SJSA1 (cell line): Measurements from ENCODE around the gene TEAD1. TPM values are rescaled to one million over a fixed set of nuclear protein-coding genes. Genes with fewer than 3 reads are reported as not detected.

Experiments
- DNase-seq, 2 experiments: peaks; one replicate each; pipeline ENCODE4 v3.0.0-alpha.2; 2015 to 2020; ENCODE audit warnings: low spot score in 2 of 2, low read depth in 1 of 2
- H3K27ac ChIP-seq: fragments of 250-450 bp; sonication (Bioruptor Pico); 2 replicates; pipeline ENCODE4 v1.5.1; 2020; ENCODE audit warnings: mild to moderate bottlenecking, moderate library complexity
- H3K27me3 ChIP-seq: fragments of 250-450 bp; sonication (Bioruptor Pico); replicated peaks from 2 replicates; pipeline ENCODE4 v1.5.1; 2020; ENCODE audit warnings: mild to moderate bottlenecking, moderate library complexity
- H3K36me3 ChIP-seq: fragments of 250-450 bp; sonication (Bioruptor Pico); 2 replicates; pipeline ENCODE4 v1.5.1; 2020; ENCODE audit warnings: mild to moderate bottlenecking
- H3K4me1 ChIP-seq: fragments of 250-450 bp; sonication (Bioruptor Pico); replicated peaks from 2 replicates; pipeline ENCODE4 v1.6.1; 2021; ENCODE audit warnings: mild to moderate bottlenecking
- H3K4me3 ChIP-seq: fragments of 250-450 bp; sonication (Bioruptor Pico); 2 replicates; pipeline ENCODE4 v1.5.1; 2020; ENCODE audit warnings: mild to moderate bottlenecking
- H3K9me3 ChIP-seq: fragments of 250-450 bp; sonication (Bioruptor Pico); replicated peaks from 2 replicates; pipeline ENCODE4 v1.5.1; 2020; ENCODE audit warnings: mild to moderate bottlenecking
- total RNA-seq: library from RNA; depleted of rRNA; stranded (reverse); fragments of >200 nt; shearing (Covaris generic); gene quantifications from 2 replicates; pipeline ENCODE4 v1.2.3, GENCODE V29; 2014

Gene TEAD1
- total RNA-seq, 1 experiment from 2014 or later: 123 TPM

- Histone ChIP-seq H3K36me3 (peaks cover 34% of the 10 kb centered on the region), H3K9me3 (no peaks in the 10 kb centered on the region), H3K4me3 (no peak overlapping the region), H3K4me1 (peaks cover 62% of the 10 kb centered on the region), H3K27me3 (no peaks in the 10 kb centered on the region), H3K27ac (no peak overlapping the region)
- no peak for DNase-seq
These were observed 123.8 kb downstream of the TEAD1 start for GRCh38 chr11:12797996-12798395.

- Histone ChIP-seq H3K4me1 (peaks cover 63% of the 10 kb centered on the region), H3K27me3 (no peaks in the 10 kb centered on the region), H3K4me3 (no peak overlapping the region), H3K9me3 (no peaks in the 10 kb centered on the region), H3K36me3 (peaks cover 33% of the 10 kb centered on the region), H3K27ac (no peak overlapping the region)
- DNase-seq: no peak
These were observed 124.4 kb downstream of the TEAD1 start for GRCh38 chr11:12798609-12799011.

- Histone ChIP-seq H3K27ac (no peak overlapping the region), H3K9me3 (no peaks in the 10 kb centered on the region), H3K36me3 (peaks cover 25% of the 10 kb centered on the region), H3K4me1 (peaks cover 68% of the 10 kb centered on the region), H3K4me3 (no peak overlapping the region), H3K27me3 (no peaks in the 10 kb centered on the region)
- DNase-seq: no peak
These were observed 125.2 kb downstream of the TEAD1 start for GRCh38 chr11:12799334-12799835.

GRCh38 chr11:12800032-12800671 is 125.9 kb downstream of the TEAD1 start:
- Histone ChIP-seq H3K27ac (no peak overlapping the region), H3K4me1 (peaks cover 70% of the 10 kb centered on the region), H3K27me3 (no peaks in the 10 kb centered on the region), H3K4me3 (no peak overlapping the region), H3K9me3 (no peaks in the 10 kb centered on the region), H3K36me3 (peaks cover 18% of the 10 kb centered on the region)
- peak in 1 of 2 experiments; percentile 46 for DNase-seq

GRCh38 chr11:12800871-12801270 is 126.7 kb downstream of the TEAD1 start:
- no peaks in the 10 kb centered on the region for H3K9me3 ChIP-seq
- no peak overlapping the region for H3K27ac ChIP-seq
- peaks cover 13% of the 10 kb centered on the region for H3K36me3 ChIP-seq
- H3K4me3 ChIP-seq: no peak overlapping the region
- H3K27me3 ChIP-seq: no peaks in the 10 kb centered on the region
- H3K4me1 ChIP-seq: peaks cover 70% of the 10 kb centered on the region
- DNase-seq: no peak

- Histone ChIP-seq H3K9me3 (no peaks in the 10 kb centered on the region), H3K4me1 (peaks cover 70% of the 10 kb centered on the region), H3K4me3 (no peak overlapping the region), H3K36me3 (peaks cover 10% of the 10 kb centered on the region), H3K27ac (peak overlapping the region; percentile 74), H3K27me3 (no peaks in the 10 kb centered on the region)
- DNase-seq: no peak
These were observed 127.8 kb downstream of the TEAD1 start for GRCh38 chr11:12801976-12802375.

- peak; percentile 78 to 88 for DNase-seq
- Histone ChIP-seq H3K36me3 (peaks cover 10% of the 10 kb centered on the region), H3K4me1 (peaks cover 72% of the 10 kb centered on the region), H3K27me3 (no peaks in the 10 kb centered on the region), H3K9me3 (no peaks in the 10 kb centered on the region), H3K27ac (peak overlapping the region; percentile 74), H3K4me3 (no peak overlapping the region)
These were observed 128.3 kb downstream of the TEAD1 start for GRCh38 chr11:12802418-12803085.

- peaks cover 72% of the 10 kb centered on the region for H3K4me1 ChIP-seq
- peaks cover 10% of the 10 kb centered on the region for H3K36me3 ChIP-seq
- no peak overlapping the region for H3K4me3 ChIP-seq
- no peak for DNase-seq
- no peaks in the 10 kb centered on the region for H3K27me3 ChIP-seq
- H3K9me3 ChIP-seq: no peaks in the 10 kb centered on the region
- peak overlapping the region; percentile 74 for H3K27ac ChIP-seq
These were observed 129.0 kb downstream of the TEAD1 start for GRCh38 chr11:12803086-12803826.

GRCh38 chr11:12806113-12806512 is 131.9 kb downstream of the TEAD1 start:
- Histone ChIP-seq H3K36me3 (peaks cover 10% of the 10 kb centered on the region), H3K9me3 (no peaks in the 10 kb centered on the region), H3K27ac (no peak overlapping the region), H3K27me3 (no peaks in the 10 kb centered on the region), H3K4me1 (peaks cover 59% of the 10 kb centered on the region), H3K4me3 (no peak overlapping the region)
- DNase-seq: no peak

GRCh38 chr11:12807621-12808020 is 133.4 kb downstream of the TEAD1 start:
- H3K27ac ChIP-seq: no peak overlapping the region
- no peaks in the 10 kb centered on the region for H3K9me3 ChIP-seq
- H3K4me3 ChIP-seq: no peak overlapping the region
- H3K4me1 ChIP-seq: peaks cover 48% of the 10 kb centered on the region
- no peaks in the 10 kb centered on the region for H3K27me3 ChIP-seq
- DNase-seq: no peak
- H3K36me3 ChIP-seq: peaks cover 4% of the 10 kb centered on the region

GRCh38 chr11:12808519-12808918 is 134.3 kb downstream of the TEAD1 start:
- Histone ChIP-seq H3K9me3 (no peaks in the 10 kb centered on the region), H3K4me3 (no peak overlapping the region), H3K27me3 (no peaks in the 10 kb centered on the region), H3K36me3 (peaks cover 9% of the 10 kb centered on the region), H3K4me1 (peaks cover 48% of the 10 kb centered on the region), H3K27ac (peak overlapping the region; percentile 5; the same call in 1 of the 2 replicates)
- DNase-seq: no peak

- H3K9me3 ChIP-seq: no peaks in the 10 kb centered on the region
- no peaks in the 10 kb centered on the region for H3K27me3 ChIP-seq
- H3K36me3 ChIP-seq: peaks cover 17% of the 10 kb centered on the region
- H3K27ac ChIP-seq: no peak overlapping the region; the same call in 1 of the 2 replicates
- DNase-seq: no peak
- peaks cover 48% of the 10 kb centered on the region for H3K4me1 ChIP-seq
- no peak overlapping the region for H3K4me3 ChIP-seq
These were observed 135.1 kb downstream of the TEAD1 start for GRCh38 chr11:12809364-12809763.

- H3K4me3 ChIP-seq: no peak overlapping the region
- no peaks in the 10 kb centered on the region for H3K9me3 ChIP-seq
- H3K36me3 ChIP-seq: peaks cover 17% of the 10 kb centered on the region
- H3K4me1 ChIP-seq: peaks cover 52% of the 10 kb centered on the region
- no peak for DNase-seq
- H3K27me3 ChIP-seq: no peaks in the 10 kb centered on the region
- no peak overlapping the region for H3K27ac ChIP-seq
These were observed 135.8 kb downstream of the TEAD1 start for GRCh38 chr11:12809864-12810567.
